GM20000 (cell line): ENCODE measurements around the gene CSRP1.

Source experiments
- DNase-seq: peaks from one replicate; pipeline ENCODE4 v3.0.0; 2012; ENCODE audit warnings: low spot score
- TF ChIP-seq, protein P1 (sequence below): IDR thresholded peaks from 2 replicates; pipeline ENCODE4 v1.5.1; 2012; ENCODE audit warnings: mild to moderate bottlenecking, control low read depth; ENCODE audit errors: extremely low read depth, missing control alignments

CSRP1 gene

DNA sequence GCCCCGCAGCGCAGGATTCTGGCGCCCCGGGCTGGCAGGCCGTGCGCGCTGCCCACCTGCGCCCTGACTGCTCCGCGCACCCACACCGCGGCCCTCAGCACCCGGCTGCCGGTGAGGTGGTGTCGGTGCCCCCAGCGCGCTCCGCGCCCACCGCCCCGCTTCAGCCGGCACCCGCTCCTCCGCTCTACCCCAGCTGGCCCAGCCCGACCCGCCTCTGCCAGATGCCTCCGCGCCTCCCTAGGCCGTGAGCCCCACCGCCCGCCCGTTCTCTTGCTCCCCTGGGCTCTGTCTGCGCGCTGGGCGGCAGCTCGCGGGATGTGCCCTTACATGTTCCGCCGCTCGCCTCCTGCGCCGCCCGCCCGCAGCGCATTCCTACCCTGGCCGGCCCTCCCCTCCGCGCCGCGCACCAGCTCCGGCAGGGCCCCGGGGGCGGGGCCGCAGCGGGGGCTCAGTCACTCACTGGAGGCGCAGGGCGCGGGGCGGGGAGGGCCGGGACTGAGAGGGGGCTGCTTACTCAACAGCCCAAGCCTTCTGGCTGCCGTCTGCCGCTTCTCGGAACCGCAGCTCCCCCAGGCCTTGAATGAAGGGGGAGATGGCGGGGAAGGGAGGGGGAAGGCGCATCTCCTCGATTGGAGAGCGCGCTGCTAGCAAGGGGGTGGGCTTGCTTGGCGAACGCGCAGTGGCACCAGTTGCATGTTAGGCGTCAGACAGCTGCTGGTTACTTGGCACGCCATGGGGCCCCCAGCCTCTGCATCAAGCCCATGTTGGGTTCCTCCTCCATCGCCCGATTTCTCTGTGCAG is 37.9 kb downstream of the CSRP1 start, which contains the start of gene PHLDA3:
TSS of gene PHLDA3 (minus strand) at position 345 of the 801 bp plus-strand sequence. CDS start 402 bp downstream, outside the sequence.
- peak; percentile 85 for DNase-seq
- TF ChIP-seq, protein P1, sequence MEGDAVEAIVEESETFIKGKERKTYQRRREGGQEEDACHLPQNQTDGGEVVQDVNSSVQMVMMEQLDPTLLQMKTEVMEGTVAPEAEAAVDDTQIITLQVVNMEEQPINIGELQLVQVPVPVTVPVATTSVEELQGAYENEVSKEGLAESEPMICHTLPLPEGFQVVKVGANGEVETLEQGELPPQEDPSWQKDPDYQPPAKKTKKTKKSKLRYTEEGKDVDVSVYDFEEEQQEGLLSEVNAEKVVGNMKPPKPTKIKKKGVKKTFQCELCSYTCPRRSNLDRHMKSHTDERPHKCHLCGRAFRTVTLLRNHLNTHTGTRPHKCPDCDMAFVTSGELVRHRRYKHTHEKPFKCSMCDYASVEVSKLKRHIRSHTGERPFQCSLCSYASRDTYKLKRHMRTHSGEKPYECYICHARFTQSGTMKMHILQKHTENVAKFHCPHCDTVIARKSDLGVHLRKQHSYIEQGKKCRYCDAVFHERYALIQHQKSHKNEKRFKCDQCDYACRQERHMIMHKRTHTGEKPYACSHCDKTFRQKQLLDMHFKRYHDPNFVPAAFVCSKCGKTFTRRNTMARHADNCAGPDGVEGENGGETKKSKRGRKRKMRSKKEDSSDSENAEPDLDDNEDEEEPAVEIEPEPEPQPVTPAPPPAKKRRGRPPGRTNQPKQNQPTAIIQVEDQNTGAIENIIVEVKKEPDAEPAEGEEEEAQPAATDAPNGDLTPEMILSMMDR: no peak

DNA sequence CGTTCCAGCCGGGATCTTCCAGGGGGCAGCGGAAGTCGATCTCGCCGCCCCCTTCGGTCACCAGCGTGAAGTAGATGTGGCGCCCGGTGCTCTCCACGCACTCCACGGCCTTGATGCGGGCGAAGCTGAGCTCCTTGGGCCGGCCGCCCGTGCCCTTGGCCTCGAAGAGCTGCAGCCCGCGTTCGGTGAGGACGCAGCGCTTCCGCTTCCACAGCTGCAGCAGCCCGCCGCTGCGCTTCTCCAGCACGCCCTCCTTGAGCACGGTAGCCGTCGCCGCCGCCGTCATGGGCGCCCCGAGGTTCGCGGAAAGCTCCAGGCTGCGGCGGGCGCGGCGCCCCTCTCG is 38.5 kb downstream of the CSRP1 start:
- TF ChIP-seq, protein P1: no peak
- DNase-seq: peak; percentile 69

DNA sequence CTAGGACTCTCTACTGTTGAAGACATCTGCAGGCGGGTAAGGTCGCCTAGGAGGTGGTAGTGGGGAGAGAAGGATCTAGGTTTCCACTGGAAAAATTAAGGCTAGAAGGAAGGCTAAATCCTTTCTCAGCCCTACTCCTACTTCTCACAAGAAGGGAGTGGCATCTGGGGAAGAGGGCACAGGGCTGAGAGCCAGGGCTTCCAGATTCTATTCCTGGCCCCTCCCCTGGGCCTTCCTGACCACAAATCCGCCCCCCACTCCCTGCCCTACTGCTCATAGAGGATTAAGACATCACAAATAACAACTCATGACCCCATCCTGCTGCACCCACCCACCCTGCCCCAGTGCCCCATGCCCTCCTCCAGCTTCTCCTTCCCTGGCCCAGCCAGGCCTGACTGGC is 40.4 kb downstream of the CSRP1 start:
- no peak for DNase-seq
- TF ChIP-seq, protein P1: no peak

DNA sequence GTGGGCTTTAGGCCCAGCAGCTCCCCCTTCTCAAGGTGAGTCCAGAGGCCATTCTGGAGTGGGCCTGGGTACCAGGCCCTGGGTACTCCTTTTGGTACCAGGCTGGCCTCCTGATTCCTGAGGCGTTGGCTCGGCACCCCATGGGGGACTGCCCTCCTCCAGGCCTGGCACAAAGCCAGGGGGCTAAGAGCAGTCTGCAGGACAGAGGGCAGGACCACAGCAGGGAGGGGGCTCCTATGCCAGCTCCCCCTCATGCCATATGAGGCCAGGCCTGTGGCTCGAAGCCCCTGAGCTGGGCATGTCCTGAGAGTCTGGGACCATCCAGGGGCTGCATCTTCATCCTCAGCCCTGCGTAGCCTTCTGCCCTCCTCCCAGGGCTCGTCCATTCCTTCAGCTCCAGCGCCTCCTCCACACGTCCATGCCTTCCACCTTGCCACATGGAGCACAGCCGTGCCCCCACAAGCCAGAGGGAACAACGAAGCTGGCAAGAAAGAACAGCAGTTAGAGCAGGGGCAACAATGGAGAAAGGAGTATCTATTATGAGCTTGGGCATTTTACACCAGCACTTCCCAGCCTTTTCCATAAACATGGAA is 41.1 kb downstream of the CSRP1 start:
- DNase-seq: no peak
- TF ChIP-seq, protein P1: no peak

DNA sequence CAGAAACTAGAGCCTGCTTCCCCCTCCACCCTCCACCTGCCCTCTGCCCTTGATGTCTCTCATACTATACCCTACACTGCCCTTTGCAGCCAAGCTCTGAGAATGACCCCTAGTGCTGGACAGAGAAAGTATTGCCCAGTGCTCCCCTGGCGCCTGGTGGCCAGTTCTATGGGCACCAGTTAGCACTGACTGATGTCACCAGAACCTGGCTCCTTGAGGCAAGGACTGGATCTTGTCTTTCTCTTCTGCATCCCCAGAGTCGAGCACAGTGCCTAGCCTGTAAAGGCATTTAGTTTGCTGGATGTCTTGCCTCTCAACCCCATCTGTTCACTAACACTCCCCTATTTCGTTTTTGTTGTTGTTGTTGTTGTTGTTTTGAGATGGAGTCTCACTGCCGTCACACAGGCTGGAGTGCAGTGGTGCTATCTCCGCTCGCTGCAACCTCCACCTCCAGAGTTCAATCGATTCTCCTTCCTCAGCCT is 43.8 kb downstream of the CSRP1 start:
- DNase-seq: no peak
- TF ChIP-seq, protein P1: no peak

DNA sequence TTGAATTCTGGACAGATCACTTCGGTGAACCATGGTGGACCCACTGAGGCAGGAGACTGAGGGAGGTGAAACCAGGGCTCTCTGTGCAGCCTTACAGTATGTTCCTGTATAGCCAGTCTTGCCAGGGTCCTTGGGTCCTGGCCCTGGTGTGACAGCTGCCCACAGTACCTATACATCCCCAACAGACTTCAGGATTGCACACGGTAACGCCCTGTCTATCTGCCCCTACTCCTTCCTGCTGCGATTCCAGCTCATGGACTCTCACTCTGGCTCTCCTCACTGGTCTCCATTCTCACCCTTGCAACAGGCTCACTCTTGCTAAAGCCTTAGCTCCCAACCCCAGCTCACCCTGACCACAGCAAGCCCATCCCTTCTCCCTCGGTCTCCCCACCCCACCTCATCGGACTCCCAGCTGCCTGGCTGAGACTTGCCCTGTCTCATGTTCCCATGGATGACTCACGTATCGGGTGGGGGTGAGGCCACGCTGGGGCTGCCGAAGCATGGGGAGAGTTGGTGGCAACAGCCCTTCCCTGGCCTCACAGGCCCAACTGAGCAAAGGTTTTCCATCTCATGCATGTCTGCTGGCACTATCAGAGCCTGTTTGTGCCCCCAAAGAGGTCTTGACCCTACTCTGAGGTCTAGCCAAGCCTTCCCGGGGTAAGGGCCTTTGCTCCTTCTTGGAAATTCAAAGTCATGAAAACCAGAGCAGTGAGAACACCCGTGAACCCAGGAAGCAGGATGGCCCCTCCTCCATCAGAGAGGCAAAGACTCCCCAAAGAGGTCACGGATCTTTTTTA is 45.1 kb downstream of the CSRP1 start:
- DNase-seq: no peak
- TF ChIP-seq, protein P1: no peak
